ENCODE results near the gene TMEM184B.

TMEM184B gene

DNA sequence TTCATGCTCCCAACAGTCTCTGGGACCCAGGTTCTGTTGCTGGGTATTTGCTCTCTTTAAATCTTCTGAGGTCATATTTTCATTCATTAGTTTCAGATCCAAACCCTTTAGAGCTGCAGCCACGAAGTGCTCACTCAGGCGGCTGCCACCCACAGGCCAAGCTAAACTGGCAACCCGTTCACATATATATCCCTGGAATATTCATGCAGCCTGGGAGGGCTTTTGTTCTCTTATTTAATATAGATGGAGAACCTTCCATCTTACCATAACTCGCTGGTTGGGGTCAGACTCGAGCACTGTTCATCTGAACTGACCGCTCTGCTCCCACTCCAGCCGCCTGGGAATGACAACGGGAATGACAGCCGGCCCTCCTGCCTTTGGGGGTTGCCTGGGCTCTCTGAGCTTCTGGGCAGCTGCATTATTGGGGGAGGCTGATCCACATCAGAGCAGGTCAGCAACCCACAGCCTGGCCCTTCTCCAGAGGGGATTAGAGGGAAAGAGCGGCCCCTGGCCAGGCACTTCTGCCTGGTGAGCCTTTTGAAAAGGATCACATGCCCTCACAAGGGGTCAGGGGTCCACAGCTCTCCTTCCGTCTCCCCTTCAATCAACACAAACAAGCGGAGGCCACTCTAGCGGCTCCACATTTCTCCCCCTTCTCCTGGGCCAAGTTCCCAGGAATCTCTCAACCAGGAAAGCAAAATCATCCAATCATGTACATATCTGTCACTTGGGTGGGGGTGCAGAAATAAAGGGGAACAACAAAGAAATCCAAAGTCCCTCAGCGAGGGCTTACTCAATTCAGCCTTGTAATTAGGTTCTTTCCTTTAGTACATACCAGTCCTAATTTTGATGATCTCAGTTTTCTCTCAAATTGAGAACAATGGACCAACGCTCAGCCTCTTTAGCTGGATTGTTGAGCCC, 11.8 kb downstream of the TMEM184B start:
- DNase-seq (ENCODE audit: extremely low read depth, low read depth): no peak
- TF ChIP-seq, protein P1, sequence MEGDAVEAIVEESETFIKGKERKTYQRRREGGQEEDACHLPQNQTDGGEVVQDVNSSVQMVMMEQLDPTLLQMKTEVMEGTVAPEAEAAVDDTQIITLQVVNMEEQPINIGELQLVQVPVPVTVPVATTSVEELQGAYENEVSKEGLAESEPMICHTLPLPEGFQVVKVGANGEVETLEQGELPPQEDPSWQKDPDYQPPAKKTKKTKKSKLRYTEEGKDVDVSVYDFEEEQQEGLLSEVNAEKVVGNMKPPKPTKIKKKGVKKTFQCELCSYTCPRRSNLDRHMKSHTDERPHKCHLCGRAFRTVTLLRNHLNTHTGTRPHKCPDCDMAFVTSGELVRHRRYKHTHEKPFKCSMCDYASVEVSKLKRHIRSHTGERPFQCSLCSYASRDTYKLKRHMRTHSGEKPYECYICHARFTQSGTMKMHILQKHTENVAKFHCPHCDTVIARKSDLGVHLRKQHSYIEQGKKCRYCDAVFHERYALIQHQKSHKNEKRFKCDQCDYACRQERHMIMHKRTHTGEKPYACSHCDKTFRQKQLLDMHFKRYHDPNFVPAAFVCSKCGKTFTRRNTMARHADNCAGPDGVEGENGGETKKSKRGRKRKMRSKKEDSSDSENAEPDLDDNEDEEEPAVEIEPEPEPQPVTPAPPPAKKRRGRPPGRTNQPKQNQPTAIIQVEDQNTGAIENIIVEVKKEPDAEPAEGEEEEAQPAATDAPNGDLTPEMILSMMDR (IDR thresholded peaks at IDR 0.05; ENCODE audit: low read depth, low read length): peak; percentile 29

DNA sequence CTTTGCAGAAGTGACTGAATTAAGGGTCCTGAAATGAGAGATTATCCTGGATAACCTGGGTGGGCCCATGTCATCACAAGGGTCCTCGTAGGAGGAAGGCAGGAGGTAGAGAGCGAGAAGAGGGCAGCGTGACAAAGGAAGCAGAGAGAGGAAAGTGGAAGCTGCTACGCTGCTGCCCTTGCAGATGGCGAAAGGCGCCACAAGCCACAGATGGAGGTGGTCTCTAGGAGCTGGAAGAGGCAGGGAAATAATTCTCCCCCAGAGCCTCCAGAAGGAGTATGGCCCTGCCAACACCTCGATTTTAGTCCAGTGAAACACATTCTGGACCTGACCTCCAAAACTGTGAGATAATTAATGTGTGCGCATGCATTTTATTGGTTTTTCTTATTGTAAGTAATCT, 13.4 kb downstream of the TMEM184B start:
- DNase-seq (ENCODE audit: extremely low read depth, low read depth): no peak
- TF ChIP-seq, protein P1 (IDR thresholded peaks at IDR 0.05; ENCODE audit: low read depth, low read length): no peak

DNA sequence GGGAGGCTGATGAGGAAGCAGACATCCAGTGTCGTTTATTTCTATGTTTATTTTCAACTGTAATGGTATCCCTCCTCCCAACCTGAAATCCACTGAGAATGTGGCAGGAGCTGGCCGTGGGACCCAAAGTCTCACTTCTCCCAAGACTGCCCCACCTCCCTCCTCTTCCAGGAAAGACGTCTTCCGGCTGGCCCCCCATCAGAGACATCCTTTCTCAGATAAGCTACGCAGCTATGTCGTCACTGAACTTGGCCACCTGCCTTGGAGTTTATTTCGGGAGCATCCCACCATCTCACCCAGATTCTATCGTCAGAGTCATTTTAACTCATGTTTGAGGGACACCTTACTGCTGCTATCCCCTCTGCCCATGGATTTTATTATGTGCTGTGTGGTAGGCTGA, 13.9 kb downstream of the TMEM184B start:
- TF ChIP-seq, protein P1 (IDR thresholded peaks at IDR 0.05; ENCODE audit: low read depth, low read length): no peak

DNA sequence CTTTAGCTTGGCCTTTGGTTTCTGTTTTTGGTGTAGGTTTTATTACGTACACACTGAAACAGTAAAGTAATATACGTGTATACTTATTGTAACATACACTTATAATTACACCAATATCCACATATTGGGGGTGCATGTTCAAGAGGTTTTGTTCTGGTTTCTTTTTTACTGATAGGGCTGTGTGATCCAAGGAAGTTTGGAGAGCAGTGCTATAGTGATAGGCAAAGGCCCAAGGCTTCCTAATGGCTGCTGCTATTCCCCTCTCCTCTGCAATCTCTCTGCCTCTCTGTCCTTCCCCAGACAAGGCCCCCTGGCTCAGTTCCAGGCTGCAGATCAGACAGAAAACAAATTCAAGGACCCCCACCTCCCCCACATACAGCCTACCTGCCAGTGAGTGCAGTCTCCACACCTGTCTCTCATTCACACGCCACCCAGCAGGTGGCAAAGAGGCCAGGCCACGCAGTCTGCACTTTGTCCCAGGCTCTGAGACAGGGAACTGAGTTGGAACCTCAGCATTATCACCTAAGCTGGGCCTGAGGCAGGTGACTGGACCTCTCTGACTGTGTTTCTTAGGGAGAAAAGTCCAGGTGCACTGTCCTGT, 15.1 kb downstream of the TMEM184B start:
- DNase-seq (ENCODE audit: extremely low read depth, low read depth): no peak
- TF ChIP-seq, protein P1 (IDR thresholded peaks at IDR 0.05; ENCODE audit: low read depth, low read length): no peak

More for the DNA sequence above, 13.9 kb downstream of the TMEM184B start:
- DNase-seq (ENCODE audit: extremely low read depth, low read depth): no peak

DNA sequence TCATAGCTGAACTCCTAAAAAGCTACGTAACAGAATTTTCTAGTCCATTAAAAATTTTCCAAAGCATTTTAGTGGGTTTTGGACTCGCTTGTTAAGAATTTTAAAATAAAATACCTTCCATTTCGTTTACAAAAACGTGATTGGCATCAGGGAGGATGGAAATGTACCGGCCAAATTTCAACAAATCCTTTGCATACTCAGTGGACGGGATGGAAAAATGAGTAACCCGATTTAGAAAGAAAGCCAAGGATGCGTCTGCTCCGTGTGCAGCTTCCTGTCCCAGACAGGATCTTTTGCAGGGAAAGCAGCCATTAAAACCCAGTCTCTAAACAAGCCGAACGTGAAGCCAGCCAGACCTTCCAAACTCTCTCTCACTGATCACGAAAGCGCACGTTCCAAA, 15.6 kb downstream of the TMEM184B start:
- TF ChIP-seq, protein P1 (IDR thresholded peaks at IDR 0.05; ENCODE audit: low read depth, low read length): no peak
- DNase-seq (ENCODE audit: extremely low read depth, low read depth): no peak

DNA sequence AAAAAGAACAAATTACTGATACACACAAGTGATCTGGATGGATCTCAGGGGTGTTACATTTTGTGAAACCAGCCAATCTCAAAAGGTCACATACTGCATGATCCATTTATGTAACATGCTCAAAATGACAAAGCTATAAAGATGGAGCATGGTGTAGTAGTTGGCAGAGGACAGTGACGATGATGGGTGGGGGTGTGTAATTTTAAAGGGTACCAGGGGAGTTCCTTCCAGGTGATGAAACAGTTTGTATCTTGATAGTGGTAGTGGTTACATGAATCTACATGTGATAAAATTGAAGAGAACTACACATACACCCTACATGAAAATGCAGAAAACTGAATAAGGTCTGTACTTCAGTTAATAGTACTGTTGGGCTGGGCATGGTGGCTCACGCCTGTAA, 17.1 kb downstream of the TMEM184B start:
- TF ChIP-seq, protein P1 (IDR thresholded peaks at IDR 0.05; ENCODE audit: low read depth, low read length): no peak
- DNase-seq (ENCODE audit: extremely low read depth, low read depth): no peak

DNA sequence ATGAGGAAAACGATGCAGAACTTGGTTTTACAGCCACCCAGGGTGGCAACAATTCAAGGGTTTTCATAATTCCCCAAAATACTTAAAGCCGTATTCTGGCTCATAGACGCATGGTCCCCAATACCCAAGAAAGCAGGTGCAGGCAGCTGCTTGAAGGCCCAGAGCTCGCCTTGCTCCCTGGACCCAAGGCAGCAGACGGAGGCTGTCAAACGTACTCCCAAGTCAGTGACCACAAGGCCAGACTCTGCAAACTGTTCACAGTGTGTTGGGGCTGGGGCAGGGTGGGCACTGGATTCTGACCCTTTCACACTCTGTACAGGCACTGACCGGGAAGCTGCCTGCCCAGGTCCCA, 21.5 kb downstream of the TMEM184B start:
- no peak for DNase-seq (ENCODE audit: extremely low read depth, low read depth)
- TF ChIP-seq, protein P1 (IDR thresholded peaks at IDR 0.05; ENCODE audit: low read depth, low read length): no peak
